ENCODE results near the gene C19orf81.

- TF ChIP-seq CTCF (conservative IDR thresholded peaks at IDR 0.05; ENCODE audit: low read depth, low read length), result no peak
- TF ChIP-seq RFX5 (IDR thresholded peaks at IDR 0.05; ENCODE audit: low read depth, low read length), result no peak
- TF ChIP-seq USF2 (IDR thresholded peaks at IDR 0.05; ENCODE audit: low read depth, low read length), result no peak
- no peak for TF ChIP-seq RAD21 (IDR thresholded peaks at IDR 0.05; ENCODE audit: low read length)
- TF ChIP-seq CEBPB (IDR thresholded peaks at IDR 0.05; ENCODE audit: low read depth, low read length), result no peak
- no peak for TF ChIP-seq SMC3 (IDR thresholded peaks at IDR 0.05; ENCODE audit: low read depth, low read length)
- TF ChIP-seq POLR2A (IDR thresholded peaks at IDR 0.05; ENCODE audit: low read depth, low read length), result no peak
- TF ChIP-seq ELK1 (IDR thresholded peaks at IDR 0.05; ENCODE audit: borderline replicate concordance, low read depth, low read length), result no peak
- no peak for TF ChIP-seq MAZ (IDR thresholded peaks at IDR 0.05; ENCODE audit: borderline replicate concordance, low read depth, low read length)
- TF ChIP-seq BHLHE40 (IDR thresholded peaks at IDR 0.05; ENCODE audit: low read depth, low read length), result no peak
- TF ChIP-seq CHD1 (IDR thresholded peaks at IDR 0.05; ENCODE audit: low read depth, low read length), result no peak
- TF ChIP-seq MXI1 (IDR thresholded peaks at IDR 0.05; ENCODE audit: borderline replicate concordance, low read depth, low read length), result no peak
Measured at GRCh38 chr19:50602935-50603334, 46.3 kb upstream of the C19orf81 start.
